ENCODE data around the gene FLCN. TPM values are rescaled to one million over a fixed set of nuclear protein-coding genes. Genes with fewer than 3 reads are reported as not detected.
"Not testable (repeated sequence)": the region's sequence is repeated elsewhere in the genome, so short reads cannot be mapped to it uniquely, and the experiment has no call there.

Gene FLCN
- total and polyA plus RNA-seq, 8 donors = 14.1 to 42.1 (median 18.0) TPM

DNA sequence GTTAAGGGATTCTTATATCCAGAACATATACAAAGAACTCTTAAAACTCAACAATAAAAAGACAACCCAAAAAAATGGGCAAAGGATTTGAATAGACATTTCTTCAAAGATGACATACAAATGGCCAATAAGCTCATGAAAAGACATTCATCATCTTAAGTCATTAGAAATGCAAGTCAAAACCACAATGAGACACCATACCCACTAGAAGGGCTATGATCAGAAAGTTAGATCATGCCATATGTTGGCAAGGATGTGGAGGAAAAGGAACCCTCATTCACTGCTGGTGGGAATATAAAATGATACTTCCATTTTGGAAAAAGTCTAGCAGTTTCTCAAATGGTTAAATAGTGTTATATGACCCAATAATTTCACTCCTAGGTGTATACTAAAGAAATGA, 40.2 kb downstream of the FLCN start:
- no peak for ATAC-seq
- DNase-seq = no peak
- Histone ChIP-seq H3K4me3 (no peak overlapping the region), H3K27ac (no peak overlapping the region), H3K4me1 (no peaks in the 10 kb centered on the region), H3K9me3 (no peaks in the 10 kb centered on the region), H3K27me3 (no peaks in the 10 kb centered on the region), H3K36me3 (no peaks in the 10 kb centered on the region)
- no peak for FAIRE-seq
- TF ChIP-seq CTCF (IDR thresholded peaks at IDR 0.05) = no peak
- intact Hi-C loops (cut with DNase I) = no loop called here

- H3K4me3 ChIP-seq; FAIRE-seq; DNase-seq; H3K36me3 ChIP-seq; H3K27me3 ChIP-seq; intact Hi-C loops (cut with DNase I); ATAC-seq; H3K27ac ChIP-seq; H3K4me1 ChIP-seq; H3K9me3 ChIP-seq: not testable (repeated sequence)
- 86 to 91% methylated on average over 5 of the region's 5 CpGs for WGBS, 2 donors
Measured at GRCh38 chr17:17195466-17195865, 41.5 kb downstream of the FLCN start.

DNA sequence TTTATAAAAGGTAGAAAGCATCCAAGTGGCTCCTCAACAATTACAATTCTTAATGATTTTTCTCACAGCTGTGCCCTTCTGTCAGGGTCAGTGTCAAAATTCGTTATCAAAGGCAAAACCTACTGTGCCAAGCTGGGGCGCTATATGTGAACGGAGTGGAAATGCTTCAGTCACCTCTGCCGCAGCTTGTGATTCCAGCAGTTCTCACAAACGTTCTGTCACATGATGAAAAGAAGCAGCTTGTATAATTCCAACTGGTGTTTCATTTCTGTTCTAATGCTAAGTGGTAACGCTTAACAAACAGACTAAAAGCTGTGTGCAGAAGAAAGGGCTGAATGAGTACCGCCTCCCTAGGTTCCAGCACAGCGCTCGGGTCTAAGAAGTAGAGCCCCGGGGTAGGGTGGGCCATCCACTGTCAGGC, 45.0 kb downstream of the FLCN start:
- ATAC-seq = peak in 3 of 4 donors; percentile 12 to 20 (median 13)
- Histone ChIP-seq H3K27me3 (no peaks in the 10 kb centered on the region), H3K4me3 (no peak overlapping the region), H3K9me3 (no peaks in the 10 kb centered on the region), H3K4me1 (no peaks in the 10 kb centered on the region), H3K27ac (no peak overlapping the region), H3K36me3 (no peaks in the 10 kb centered on the region)
- 57 to 67% methylated on average over 10 of the region's 10 CpGs for WGBS, 2 donors
- no peak for TF ChIP-seq CTCF (IDR thresholded peaks at IDR 0.05)
- no peak for FAIRE-seq
- intact Hi-C loops (cut with DNase I) = no loop called here
- no peak for DNase-seq

DNA sequence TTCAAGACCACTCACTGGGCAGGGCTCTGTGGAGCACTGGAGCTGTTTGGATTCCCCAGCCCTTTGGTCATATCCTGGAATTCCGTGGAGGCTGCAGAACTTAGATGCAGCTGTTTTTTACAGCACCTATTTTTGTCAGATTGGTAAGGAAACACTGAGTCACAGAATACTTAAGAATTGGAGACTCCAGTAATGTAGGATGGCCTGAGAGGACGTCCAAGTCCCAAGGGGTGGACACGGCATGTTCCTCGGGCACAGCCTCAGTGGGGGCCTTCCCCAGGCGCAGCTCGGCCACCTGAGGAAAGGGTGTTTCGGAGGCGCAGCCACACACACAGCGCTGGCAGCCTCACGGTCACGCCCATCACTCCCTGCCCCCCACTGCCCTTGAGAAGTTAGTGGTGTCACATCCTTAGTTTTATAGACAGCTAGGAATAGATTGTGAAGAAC, 45.6 kb downstream of the FLCN start:
- FAIRE-seq = no peak
- peak in 2 of 4 donors; percentile 11 to 40 for ATAC-seq

GRCh38 chr17:17190188-17190587, 46.8 kb downstream of the FLCN start:
- intact Hi-C loops (cut with DNase I) = no loop called here
- no peak overlapping the region for H3K27ac ChIP-seq
- TF ChIP-seq CTCF (IDR thresholded peaks at IDR 0.05) = no peak
- no peaks in the 10 kb centered on the region for H3K9me3 ChIP-seq
- H3K4me3 ChIP-seq = no peak overlapping the region
- 45 to 46% methylated on average over 7 of the region's 7 CpGs for WGBS, 2 donors
- H3K36me3 ChIP-seq = no peaks in the 10 kb centered on the region
- FAIRE-seq (no peak), ATAC-seq (peak in 2 of 4 donors; percentile 28 to 45), DNase-seq (no peak)
- no peaks in the 10 kb centered on the region for H3K27me3 ChIP-seq
- peaks cover 0 to 10% (median 3%) of the 10 kb centered on the region in 3 donors for H3K4me1 ChIP-seq

More for the DNA sequence above, 45.6 kb downstream of the FLCN start:
- no peak for DNase-seq
- H3K4me3 ChIP-seq = no peak overlapping the region
- H3K4me1 ChIP-seq = peaks cover 0 to under 1% (median 0%) of the 10 kb centered on the region in 3 donors
- no peak for TF ChIP-seq CTCF (IDR thresholded peaks at IDR 0.05)
- H3K27ac ChIP-seq = no peak overlapping the region
- no peaks in the 10 kb centered on the region for H3K9me3 ChIP-seq
- 80 to 82% methylated on average over 11 of the region's 11 CpGs for WGBS, 2 donors
- intact Hi-C loops (cut with DNase I) = no loop called here
- no peaks in the 10 kb centered on the region for H3K27me3 ChIP-seq
- H3K36me3 ChIP-seq = no peaks in the 10 kb centered on the region
